KMS-11 (cell line): ENCODE results near the gene EGFL8.
"Not testable (repeated sequence)": the region's sequence is repeated elsewhere in the genome, so short reads cannot be mapped to it uniquely, and the experiment has no call there.

Source experiments
- H2AFZ ChIP-seq: fragments of 200-600 bp; sonication (generic); 2 replicates; pipeline ENCODE4 v1.6.1; 2016; ENCODE audit warnings: antibody characterized with exemption, mixed run types, low read depth
- H3K27ac ChIP-seq: fragments of 200-600 bp; sonication (generic); 2 replicates; pipeline ENCODE4 v1.6.1; 2016; ENCODE audit warnings: mild to moderate bottlenecking, mixed run types
- H3K27me3 ChIP-seq: fragments of 200-600 bp; sonication (generic); 2 replicates; pipeline ENCODE4 v1.6.1; 2017; ENCODE audit warnings: mild to moderate bottlenecking, low read depth, mixed run types, moderate library complexity; ENCODE audit not compliant: insufficient read depth
- H3K36me3 ChIP-seq: fragments of 200-600 bp; sonication (generic); 2 replicates; pipeline ENCODE4 v1.6.1; 2017; ENCODE audit warnings: mild to moderate bottlenecking, mixed run types; ENCODE audit not compliant: insufficient read depth
- H3K4me1 ChIP-seq: fragments of 200-600 bp; sonication (generic); 2 replicates; pipeline ENCODE4 v1.6.1; 2016; ENCODE audit warnings: mild to moderate bottlenecking, low read depth, mixed run types; ENCODE audit not compliant: poor library complexity, severe bottlenecking
- H3K4me2 ChIP-seq: fragments of 200-600 bp; sonication (generic); 2 replicates; pipeline ENCODE4 v1.7.0; 2016; ENCODE audit warnings: mild to moderate bottlenecking, mixed run types
- H3K4me3 ChIP-seq: fragments of 200-600 bp; sonication (generic); IDR thresholded peaks from 2 replicates; pipeline ENCODE4 v1.6.1; 2017; ENCODE audit warnings: low read depth, low read length, mixed read lengths; ENCODE audit not compliant: insufficient read depth
- H3K79me2 ChIP-seq: fragments of 200-600 bp; sonication (generic); 2 replicates; pipeline ENCODE4 v1.6.1; 2016; ENCODE audit warnings: low read depth, mixed run types; ENCODE audit not compliant: insufficient read depth
- H3K9ac ChIP-seq: fragments of 200-600 bp; sonication (generic); 2 replicates; pipeline ENCODE4 v1.6.1; 2016; ENCODE audit warnings: mild to moderate bottlenecking, mixed run types
- H4K20me1 ChIP-seq: fragments of 200-600 bp; sonication (generic); 2 replicates; pipeline ENCODE4 v1.6.1; 2016; ENCODE audit warnings: mild to moderate bottlenecking, mixed run types; ENCODE audit not compliant: insufficient read depth
- TF ChIP-seq, protein P1 (sequence below): fragments of 200-600 bp; sonication (generic); conservative IDR thresholded peaks from 2 replicates; pipeline ENCODE4 v1.6.1; 2017; ENCODE audit warnings: low read depth, mild to moderate bottlenecking, antibody characterized with exemption, low read length, moderate library complexity, mixed read lengths

EGFL8 gene

GRCh38 chr6:32190911-32191677 is 26.7 kb downstream of the EGFL8 start:
- peaks cover 53% of the 10 kb centered on the region for H3K4me1 ChIP-seq
- H3K9ac ChIP-seq = no peak overlapping the region; the same call in 1 of the 2 replicates
- no peak overlapping the region for H3K4me3 ChIP-seq
- peaks cover 11% of the 10 kb centered on the region for H3K79me2 ChIP-seq
- H3K27ac ChIP-seq = 0 out of 2 replicates have a peak overlapping the region, but pooled peaks have one; percentile 15
- no peaks in the 10 kb centered on the region for H3K27me3 ChIP-seq
- TF ChIP-seq, protein P1, sequence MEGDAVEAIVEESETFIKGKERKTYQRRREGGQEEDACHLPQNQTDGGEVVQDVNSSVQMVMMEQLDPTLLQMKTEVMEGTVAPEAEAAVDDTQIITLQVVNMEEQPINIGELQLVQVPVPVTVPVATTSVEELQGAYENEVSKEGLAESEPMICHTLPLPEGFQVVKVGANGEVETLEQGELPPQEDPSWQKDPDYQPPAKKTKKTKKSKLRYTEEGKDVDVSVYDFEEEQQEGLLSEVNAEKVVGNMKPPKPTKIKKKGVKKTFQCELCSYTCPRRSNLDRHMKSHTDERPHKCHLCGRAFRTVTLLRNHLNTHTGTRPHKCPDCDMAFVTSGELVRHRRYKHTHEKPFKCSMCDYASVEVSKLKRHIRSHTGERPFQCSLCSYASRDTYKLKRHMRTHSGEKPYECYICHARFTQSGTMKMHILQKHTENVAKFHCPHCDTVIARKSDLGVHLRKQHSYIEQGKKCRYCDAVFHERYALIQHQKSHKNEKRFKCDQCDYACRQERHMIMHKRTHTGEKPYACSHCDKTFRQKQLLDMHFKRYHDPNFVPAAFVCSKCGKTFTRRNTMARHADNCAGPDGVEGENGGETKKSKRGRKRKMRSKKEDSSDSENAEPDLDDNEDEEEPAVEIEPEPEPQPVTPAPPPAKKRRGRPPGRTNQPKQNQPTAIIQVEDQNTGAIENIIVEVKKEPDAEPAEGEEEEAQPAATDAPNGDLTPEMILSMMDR = no peak
- H2AFZ ChIP-seq = no peak overlapping the region
- peak overlapping the region; percentile 78; the same call in 1 of the 2 replicates for H3K4me2 ChIP-seq
- no peaks in the 10 kb centered on the region for H4K20me1 ChIP-seq
- no peaks in the 10 kb centered on the region for H3K36me3 ChIP-seq

DNA sequence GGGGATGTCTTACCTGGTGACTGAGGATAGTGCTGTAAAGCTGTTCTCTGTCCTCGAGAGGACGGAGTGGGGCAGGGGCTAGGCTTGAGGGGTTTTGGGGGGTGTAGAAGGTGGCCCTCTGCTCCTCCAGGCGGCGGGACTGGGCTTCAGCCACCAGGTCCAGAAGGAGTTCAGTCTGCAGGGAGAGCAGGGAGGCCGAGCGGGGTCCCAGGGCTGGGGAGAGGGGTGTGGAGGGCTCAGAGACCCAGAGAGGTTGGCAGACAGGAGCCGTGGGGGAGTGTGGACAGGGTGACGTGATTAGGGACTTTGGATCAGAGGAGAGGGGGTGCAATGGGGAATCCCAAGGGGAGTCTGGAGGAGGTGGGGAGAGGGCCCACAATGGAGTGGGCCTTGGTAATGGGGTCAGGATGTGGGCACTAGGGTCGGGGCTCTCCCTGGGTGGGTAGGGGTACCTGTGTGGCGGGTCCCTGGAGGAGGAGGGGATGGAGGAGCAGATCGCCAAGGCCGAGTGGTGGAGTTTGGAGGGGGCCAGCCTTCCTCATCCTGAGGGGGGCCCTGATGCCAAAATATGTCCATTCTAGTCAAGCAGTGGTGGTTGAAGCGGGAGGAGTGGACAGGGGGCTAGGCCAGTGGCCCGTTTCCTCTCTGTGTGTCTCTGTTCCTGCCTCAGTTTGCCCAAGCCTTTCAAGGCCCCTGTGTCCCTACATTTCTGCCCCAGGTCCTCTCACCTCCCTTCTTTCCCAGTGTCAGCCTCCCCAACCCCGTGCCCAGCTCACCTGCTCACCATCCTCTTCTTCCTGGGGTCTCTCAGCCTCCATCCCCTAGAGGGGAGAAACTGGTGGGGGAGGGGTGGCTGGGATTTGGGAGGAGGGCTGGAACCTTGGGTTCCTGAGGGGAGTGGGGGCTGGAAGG is 27.6 kb downstream of the EGFL8 start:
- no peak overlapping the region for H3K27ac ChIP-seq
- H3K4me2 ChIP-seq = peak overlapping the region; percentile 71
- H3K4me1 ChIP-seq = peaks cover 59% of the 10 kb centered on the region
- peak overlapping the region; percentile 18; the same call in 1 of the 2 replicates for H3K9ac ChIP-seq
- no peak overlapping the region for H3K4me3 ChIP-seq
- H4K20me1 ChIP-seq = no peaks in the 10 kb centered on the region
- peak overlapping the region; percentile 47; the same call in 1 of the 2 replicates for H2AFZ ChIP-seq
- no peaks in the 10 kb centered on the region for H3K27me3 ChIP-seq
- no peaks in the 10 kb centered on the region for H3K36me3 ChIP-seq
- H3K79me2 ChIP-seq = peaks cover 11% of the 10 kb centered on the region
- TF ChIP-seq, protein P1 = no peak

DNA sequence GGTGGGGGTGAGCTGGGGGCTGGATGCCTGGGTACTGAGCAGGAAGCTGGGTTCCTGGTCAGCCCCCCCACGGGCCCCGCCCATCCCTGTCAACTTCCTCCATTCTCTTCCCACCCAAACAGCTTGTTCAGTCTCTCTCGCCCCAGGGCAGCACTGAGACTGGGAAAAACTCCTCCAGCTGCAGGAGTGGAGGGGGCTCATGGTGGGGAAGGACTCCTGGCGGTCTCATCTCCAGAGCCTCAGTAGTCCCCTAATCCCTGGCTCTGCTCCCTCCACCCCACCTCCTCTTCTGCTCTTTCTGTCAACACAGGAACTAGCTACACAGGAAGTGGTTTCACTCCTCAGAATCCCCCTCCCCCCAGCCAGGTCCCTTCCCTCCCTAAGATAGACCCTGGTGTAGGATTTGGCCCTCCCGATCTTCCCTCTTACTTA is 28.2 kb downstream of the EGFL8 start, which contains the start of gene GPSM3:
Gene GPSM3, minus strand, starts transcription at position 36 of the 432 bp plus-strand sequence. CDS start 130 bp downstream, outside the sequence.
- peak within 1 kb of the TSS; percentile 18; the same call in 1 of the 2 replicates for H3K9ac ChIP-seq
- H3K4me3 ChIP-seq = no peak within 1 kb of the TSS
- TF ChIP-seq, protein P1 = no peak
- no peaks in the 10 kb centered on the region for H4K20me1 ChIP-seq
- peaks cover 66% of the 10 kb centered on the region for H3K4me1 ChIP-seq
- no peaks in the 10 kb centered on the region for H3K27me3 ChIP-seq
- H3K27ac ChIP-seq = no peak within 1 kb of the TSS
- peak within 1 kb of the TSS; percentile 71 for H3K4me2 ChIP-seq
- peaks cover 11% of the 10 kb centered on the region for H3K79me2 ChIP-seq
- no peaks in the 10 kb centered on the region for H3K36me3 ChIP-seq
- H2AFZ ChIP-seq = peak within 1 kb of the TSS; percentile 47; the same call in 1 of the 2 replicates

- not testable (repeated sequence) for H3K36me3 ChIP-seq, H3K27me3 ChIP-seq, H3K4me3 ChIP-seq, H3K9ac ChIP-seq, H3K27ac ChIP-seq, H4K20me1 ChIP-seq
- Histone ChIP-seq H3K79me2 (peaks cover 11% of the 10 kb centered on the region), H3K4me2 (peak overlapping the region; percentile 71), H3K4me1 (peaks cover 66% of the 10 kb centered on the region), H2AFZ (peak overlapping the region; percentile 47; the same call in 1 of the 2 replicates)
Measured at GRCh38 chr6:32193096-32193495, 28.7 kb downstream of the EGFL8 start.
